Measurements from ENCODE around the gene ARL14EPL. TPM values are rescaled to one million over a fixed set of nuclear protein-coding genes. Genes with fewer than 3 reads are reported as not detected.

ARL14EPL gene
- total and polyA plus RNA-seq, 2 donors (not counting 3 experiments of a cell fraction or from before 2014, with no cell fraction given), result 0.10 to 0.58 TPM

- Histone ChIP-seq H4K20me1 (replicated peaks; ENCODE audit: control insufficient read depth, extremely low read depth, insufficient read depth, low read length) (no peaks in the 10 kb centered on the region), H3K4me1 (ENCODE audit: control insufficient read depth, extremely low read depth, insufficient read depth, low read length) (no peaks in the 10 kb centered on the region), H3K27ac (ENCODE audit: insufficient read depth, low read depth, low read length) (no peak overlapping the region), H3K9ac (replicated peaks; ENCODE audit: extremely low read depth, insufficient read depth, low read length) (no peak overlapping the region), H2AFZ (ENCODE audit: low read depth, low read length) (no peak overlapping the region), H3K9me1 (replicated peaks; ENCODE audit: control insufficient read depth, extremely low read depth, insufficient read depth, low read length) (no peaks in the 10 kb centered on the region), H3K79me2 (ENCODE audit: control insufficient read depth, insufficient read depth, low read length) (no peaks in the 10 kb centered on the region), H3K36me3 (ENCODE audit: control insufficient read depth in 2 of 2, extremely low read depth in 1 of 2, insufficient read depth in 2 of 2, low read length in 2 of 2) (no peaks in the 10 kb centered on the region), H3K9me3 (replicated peaks; ENCODE audit: control insufficient read depth, insufficient read depth, low read length) (no peaks in the 10 kb centered on the region), H3K27me3 (ENCODE audit: control insufficient read depth in 2 of 2, insufficient read depth in 2 of 2, low read length in 2 of 2) (peaks cover 0 to 7% of the 10 kb centered on the region in 2 experiments), H3K4me2 (ENCODE audit: insufficient read depth, low read length) (no peak overlapping the region), H3K4me3 (replicated peaks in 1 of 3; ENCODE audit: insufficient read depth in 1 of 3, low read depth in 1 of 3, low read length in 3 of 3) (no peak overlapping the region)
- intact Hi-C loops (cut with micrococcal nuclease) (loop anchor here (1.0 to 2.0 kb wide), 4 partner anchors 180 to 759 kb away; no protein-coding TSS in a partner anchor), dilution Hi-C loops (cut with MboI; ENCODE audit: extremely low pct_ligation_motif_present, low sequenced_read_pairs) (no loop called here)
- BruUV-seq (replicated peaks), result no TSS peak
- DNase-seq (ENCODE audit: low read depth, low spot score) (peak; percentile 61), FAIRE-seq (peak; percentile 68)
- TF ChIP-seq CTCF (IDR thresholded peaks at IDR 0.05; ENCODE audit: extremely low read depth in 1 of 2, insufficient read depth in 1 of 2, low read depth in 1 of 2, low read length in 2 of 2) (peak; percentile 43 to 51), FOS (IDR thresholded peaks at IDR 0.05; ENCODE audit: borderline replicate concordance, insufficient read depth, low read length) (no peak)
- POLR2A ChIA-PET, result no interaction called here
- CTCF ChIA-PET, result interaction anchor here (0.7 to 3.3 kb wide), 24 partner anchors 9 to 433 kb away, joined by 3 to 66 read pairs (median 4); partner anchors contain the start of genes AP3S1, ARL14EPL, ATG12 and CDO1
These were observed 35.9 kb downstream of the ARL14EPL start for GRCh38 chr5:116068028-116068632.

DNA sequence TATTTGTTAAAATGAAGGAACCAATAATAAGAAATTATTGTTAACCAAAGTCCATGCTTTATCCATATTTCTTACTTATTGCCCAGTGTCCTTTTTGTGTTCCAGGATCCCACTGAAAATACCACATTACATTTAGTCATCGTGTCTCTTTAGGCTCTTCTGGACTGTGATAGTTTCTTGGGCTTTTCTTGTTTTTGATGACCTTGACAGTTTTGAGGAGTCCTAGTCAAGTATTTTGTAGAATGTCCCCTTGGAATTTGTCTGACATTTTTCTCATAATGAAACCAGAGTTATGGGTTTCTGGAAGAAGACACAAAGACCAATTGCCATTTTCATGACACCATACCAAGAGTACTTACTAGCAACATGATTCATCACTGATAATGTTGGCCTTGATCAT is 38.9 kb downstream of the ARL14EPL start:
- FAIRE-seq, result no peak
- intact Hi-C loops (cut with micrococcal nuclease) (no loop called here), dilution Hi-C loops (cut with MboI; ENCODE audit: extremely low pct_ligation_motif_present, low sequenced_read_pairs) (no loop called here)
- ChIA-PET POLR2A (no interaction called here), CTCF (interaction anchor here (1.2 kb wide), 1 partner anchor 183 kb away, joined by 4 read pairs; no protein-coding TSS in a partner anchor)
- H3K79me2 ChIP-seq (ENCODE audit: control insufficient read depth, insufficient read depth, low read length), result no peaks in the 10 kb centered on the region
- H2AFZ ChIP-seq (ENCODE audit: low read depth, low read length), result no peak overlapping the region
- DNase-seq (ENCODE audit: low read depth, low spot score), result no peak
- no peaks in the 10 kb centered on the region for H3K36me3 ChIP-seq (ENCODE audit: control insufficient read depth in 2 of 2, extremely low read depth in 1 of 2, insufficient read depth in 2 of 2, low read length in 2 of 2)
- TF ChIP-seq EZH2 (IDR thresholded peaks at IDR 0.05; ENCODE audit: borderline replicate concordance, low read depth, low read length, severe bottlenecking) (no peak), POLR2A (IDR thresholded peaks at IDR 0.05; ENCODE audit: low read depth, low read length) (no peak), POLR2AphosphoS5 (IDR thresholded peaks at IDR 0.05; ENCODE audit: insufficient read depth, low read depth, low read length) (no peak), JUN (IDR thresholded peaks at IDR 0.05; ENCODE audit: borderline replicate concordance, insufficient read depth, insufficient read length, low read depth) (no peak), GATA2 (IDR thresholded peaks at IDR 0.05; ENCODE audit: insufficient read depth, insufficient read length, low read depth, low read length) (no peak), MYC (IDR thresholded peaks at IDR 0.05; ENCODE audit: low read depth, low read length) (no peak), CTCF (IDR thresholded peaks at IDR 0.05; ENCODE audit: extremely low read depth in 1 of 2, insufficient read depth in 1 of 2, low read depth in 1 of 2, low read length in 2 of 2) (no peak), FOS (IDR thresholded peaks at IDR 0.05; ENCODE audit: borderline replicate concordance, insufficient read depth, low read length) (no peak)
- TF ChIP-seq, protein P1, sequence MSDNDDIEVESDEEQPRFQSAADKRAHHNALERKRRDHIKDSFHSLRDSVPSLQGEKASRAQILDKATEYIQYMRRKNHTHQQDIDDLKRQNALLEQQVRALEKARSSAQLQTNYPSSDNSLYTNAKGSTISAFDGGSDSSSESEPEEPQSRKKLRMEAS (IDR thresholded peaks at IDR 0.05; ENCODE audit: insufficient read depth, insufficient read length), result no peak
- H3K4me1 ChIP-seq (ENCODE audit: control insufficient read depth, extremely low read depth, insufficient read depth, low read length), result no peaks in the 10 kb centered on the region
- no peaks in the 10 kb centered on the region for H3K9me3 ChIP-seq (replicated peaks; ENCODE audit: control insufficient read depth, insufficient read depth, low read length)
- BruUV-seq (replicated peaks), result no TSS peak
- no peaks in the 10 kb centered on the region for H3K9me1 ChIP-seq (replicated peaks; ENCODE audit: control insufficient read depth, extremely low read depth, insufficient read depth, low read length)
- H3K27me3 ChIP-seq (ENCODE audit: control insufficient read depth in 2 of 2, insufficient read depth in 2 of 2, low read length in 2 of 2), result peaks cover 0 to 7% of the 10 kb centered on the region in 2 experiments
- H3K4me3 ChIP-seq (replicated peaks in 1 of 3; ENCODE audit: insufficient read depth in 1 of 3, low read depth in 1 of 3, low read length in 3 of 3), result no peak overlapping the region
- H3K27ac ChIP-seq (ENCODE audit: insufficient read depth, low read depth, low read length), result no peak overlapping the region
- no peaks in the 10 kb centered on the region for H4K20me1 ChIP-seq (replicated peaks; ENCODE audit: control insufficient read depth, extremely low read depth, insufficient read depth, low read length)
- no peak overlapping the region for H3K4me2 ChIP-seq (ENCODE audit: insufficient read depth, low read length)
- H3K9ac ChIP-seq (replicated peaks; ENCODE audit: extremely low read depth, insufficient read depth, low read length), result no peak overlapping the region
